Esophagus muscularis mucosa (tissue), 4 donors: Measurements from ENCODE around the gene PGAP1. TPM values are rescaled to one million over a fixed set of nuclear protein-coding genes. Genes with fewer than 3 reads are reported as not detected.

Source experiments
- DNase-seq: peaks from one replicate; pipeline ENCODE4 v3.0.0-alpha.2; 2017; ENCODE audit errors: extremely low spot score
- H3K27ac ChIP-seq, 4 donors: fragments of 200-600 bp; sonication (generic); replicated peaks in 1 of 4; 1 replicate in 3 of 4; 2 replicates in 1 of 4; pipeline ENCODE4 v1.5.1; 2016 to 2019; ENCODE audit warnings: mild to moderate bottlenecking in 1 of 4
- H3K27me3 ChIP-seq, 4 donors: fragments of 200-600 bp; sonication (generic); one replicate each; pipeline versions ENCODE4 v1.5.1 to v1.6.0; 2016 to 2019
- H3K36me3 ChIP-seq, 4 donors: fragments of 200-600 bp; sonication (generic); one replicate each; pipeline ENCODE4 v1.5.1; 2016 to 2019
- H3K4me1 ChIP-seq, 4 donors: fragments of 200-600 bp; sonication (generic); one replicate each; pipeline ENCODE4 v1.5.1; 2016 to 2019
- H3K4me3 ChIP-seq, 4 donors: fragments of 200-600 bp; sonication (generic); 1 replicate in 2 of 4; 2 replicates in 2 of 4; pipeline ENCODE4 v1.5.1; 2016 to 2019; ENCODE audit warnings: mild to moderate bottlenecking in 4 of 4, moderate library complexity in 1 of 4
- H3K9me3 ChIP-seq, 4 donors: fragments of 200-600 bp; sonication (generic); 1 replicate in 3 of 4; 2 replicates in 1 of 4; pipeline ENCODE4 v1.5.1; 2016 to 2019
- CTCF ChIP-seq, 3 experiments: fragments of 200-600 bp in 2 of 3; fragments of 450-650 bp in 1 of 3; sonication (generic) in 2 of 3; IDR thresholded peaks; one replicate each; pipeline ENCODE4 v1.5.1; 2017 to 2019; ENCODE audit warnings: antibody characterized with exemption in 3 of 3, mild to moderate bottlenecking in 2 of 3, moderate library complexity in 1 of 3
- EP300 ChIP-seq: sonication (generic); formaldehyde crosslinking; IDR thresholded peaks from one replicate; pipeline ENCODE4 v1.6.1; 2017; ENCODE audit warnings: antibody characterized with exemption
- POLR2A ChIP-seq: fragments of 450-650 bp; IDR thresholded peaks from one replicate; pipeline ENCODE4 v1.6.1; 2017; ENCODE audit warnings: antibody characterized with exemption, moderate library complexity, mild to moderate bottlenecking, low read depth
- POLR2AphosphoS5 ChIP-seq, 2 donors: sonication (generic); formaldehyde crosslinking; IDR thresholded peaks; one replicate each; pipeline ENCODE4 v1.6.1; 2017; ENCODE audit warnings: antibody characterized with exemption in 2 of 2
- WGBS: methylation state at CpG from one replicate; pipeline ENCODE4 v1.1.5; 2018; 5-methylcytosine and 5-hydroxymethylcytosine counted together
- intact Hi-C: fragments of 100-400 bp; cut with DNase I; formaldehyde crosslinking; loops from one replicate; pipeline ENCODE4 v1.15.1; 2023
- total RNA-seq, 4 donors: library from RNA; depleted of rRNA; stranded (reverse); fragments of >200 nt; gene quantifications; one replicate each; pipeline versions ENCODE4 v1.1.0 to v1.2.1, GENCODE V29; 2016

Gene PGAP1
- total RNA-seq, 4 donors from 2014 or later = 3.7 to 7.5 (median 5.6) TPM

- H3K9me3 ChIP-seq = no peaks in the 10 kb centered on the region
- no peak for DNase-seq
- intact Hi-C loops = loop anchor here (10.0 kb wide), 1 partner anchor 129 kb away; the partner anchor contains the start of gene GTF3C3
- peaks cover 9 to 32% (median 25%) of the 10 kb centered on the region in 4 donors for H3K4me1 ChIP-seq
- no peak for TF ChIP-seq POLR2AphosphoS5 (IDR thresholded peaks at IDR 0.05)
- no peak for TF ChIP-seq EP300
- TF ChIP-seq POLR2A = no peak
- TF ChIP-seq CTCF (IDR thresholded peaks at IDR 0.05) = no peak
- H3K4me3 ChIP-seq = no peak overlapping the region
- no peaks in the 10 kb centered on the region for H3K27me3 ChIP-seq
- H3K36me3 ChIP-seq = peaks cover 0 to 2% (median under 1%) of the 10 kb centered on the region in 4 donors
- H3K27ac ChIP-seq = no peak overlapping the region
Observed at GRCh38 chr2:196924051-196924450, 2.5 kb downstream of the PGAP1 start.

- no peak for DNase-seq
- Histone ChIP-seq H3K4me3 (no peak overlapping the region), H3K27ac (no peak overlapping the region), H3K4me1 (peaks cover 0 to 1% (median 0%) of the 10 kb centered on the region in 4 donors), H3K9me3 (no peaks in the 10 kb centered on the region), H3K27me3 (no peaks in the 10 kb centered on the region), H3K36me3 (peaks cover 0 to 48% (median 18%) of the 10 kb centered on the region in 4 donors)
- 95% methylated on average over 3 of the region's 3 CpGs for WGBS
- intact Hi-C loops = no loop called here
- no peak for TF ChIP-seq CTCF (IDR thresholded peaks at IDR 0.05)
- TF ChIP-seq POLR2A = no peak
- TF ChIP-seq POLR2AphosphoS5 (IDR thresholded peaks at IDR 0.05) = no peak
- no peak for TF ChIP-seq EP300
Observed at GRCh38 chr2:196918927-196919326, 7.6 kb downstream of the PGAP1 start.

GRCh38 chr2:196917802-196918201 is 8.7 kb downstream of the PGAP1 start:
- TF ChIP-seq EP300 (no peak), POLR2A (no peak)
- H3K9me3 ChIP-seq = no peaks in the 10 kb centered on the region
- no peaks in the 10 kb centered on the region for H3K27me3 ChIP-seq
- intact Hi-C loops = no loop called here
- H3K27ac ChIP-seq = no peak overlapping the region
- no peak overlapping the region for H3K4me3 ChIP-seq
- H3K4me1 ChIP-seq = no peaks in the 10 kb centered on the region
- H3K36me3 ChIP-seq = peaks cover 0 to 53% (median 26%) of the 10 kb centered on the region in 4 donors
- DNase-seq = no peak

GRCh38 chr2:196915507-196916189 is 10.9 kb downstream of the PGAP1 start:
- Histone ChIP-seq H3K27ac (no peak overlapping the region), H3K4me3 (no peak overlapping the region), H3K27me3 (no peaks in the 10 kb centered on the region), H3K4me1 (no peaks in the 10 kb centered on the region), H3K9me3 (no peaks in the 10 kb centered on the region), H3K36me3 (peaks cover 0 to 66% (median 32%) of the 10 kb centered on the region in 4 donors)
- intact Hi-C loops = no loop called here
- TF ChIP-seq POLR2A = no peak
- TF ChIP-seq CTCF (IDR thresholded peaks at IDR 0.05) = no peak
- TF ChIP-seq EP300 = no peak
- no peak for TF ChIP-seq POLR2AphosphoS5 (IDR thresholded peaks at IDR 0.05)
- 95% methylated on average over 3 of the region's 3 CpGs for WGBS
- DNase-seq = no peak

- no peaks in the 10 kb centered on the region for H3K4me1 ChIP-seq
- WGBS = 93% methylated on average over 4 of the region's 4 CpGs
- H3K27ac ChIP-seq = no peak overlapping the region
- TF ChIP-seq EP300 (no peak), CTCF (IDR thresholded peaks at IDR 0.05) (no peak), POLR2A (no peak), POLR2AphosphoS5 (IDR thresholded peaks at IDR 0.05) (no peak)
- no peaks in the 10 kb centered on the region for H3K27me3 ChIP-seq
- H3K36me3 ChIP-seq = peaks cover 0 to 66% (median 32%) of the 10 kb centered on the region in 4 donors
- no peaks in the 10 kb centered on the region for H3K9me3 ChIP-seq
- H3K4me3 ChIP-seq = no peak overlapping the region
- DNase-seq = no peak
- intact Hi-C loops = no loop called here
Observed at GRCh38 chr2:196914867-196915460, 11.5 kb downstream of the PGAP1 start.
